PFSK-1 (cell line): ENCODE measurements around the gene HAX1.

Experiments
- FOXP2 ChIP-seq: optimal IDR thresholded peaks from 2 replicates; pipeline ENCODE3; 2011; ENCODE audit warnings: borderline replicate concordance, control low read depth, inconsistent platforms; ENCODE audit not compliant: insufficient read depth; ENCODE audit errors: extremely low read length, extremely low read depth
- POLR2AphosphoS5 ChIP-seq: IDR thresholded peaks from 2 replicates; pipeline ENCODE4 v1.6.1; 2012; ENCODE audit warnings: low read depth, mild to moderate bottlenecking, control low read depth, low read length, moderate library complexity
- REST ChIP-seq, 2 experiments: IDR thresholded peaks; 2 replicates each; pipeline versions ENCODE4 v1.6.1 to v1.8.0; 2011 to 2012; ENCODE audit warnings: low read depth in 2 of 2, low read length in 2 of 2, control low read depth in 1 of 2, inconsistent platforms in 1 of 2, mild to moderate bottlenecking in 1 of 2, moderate library complexity in 1 of 2; ENCODE audit not compliant: insufficient read depth in 1 of 2
- SIN3A ChIP-seq: IDR thresholded peaks from 2 replicates; pipeline ENCODE4 v1.6.1; 2012; ENCODE audit warnings: mild to moderate bottlenecking, low read length, moderate library complexity, borderline replicate concordance; ENCODE audit not compliant: insufficient read depth
- TAF1 ChIP-seq: IDR thresholded peaks from 2 replicates; pipeline ENCODE4 v1.6.1; 2012; ENCODE audit warnings: low read length, control low read depth, borderline replicate concordance; ENCODE audit not compliant: insufficient read depth

The HAX1 gene

DNA sequence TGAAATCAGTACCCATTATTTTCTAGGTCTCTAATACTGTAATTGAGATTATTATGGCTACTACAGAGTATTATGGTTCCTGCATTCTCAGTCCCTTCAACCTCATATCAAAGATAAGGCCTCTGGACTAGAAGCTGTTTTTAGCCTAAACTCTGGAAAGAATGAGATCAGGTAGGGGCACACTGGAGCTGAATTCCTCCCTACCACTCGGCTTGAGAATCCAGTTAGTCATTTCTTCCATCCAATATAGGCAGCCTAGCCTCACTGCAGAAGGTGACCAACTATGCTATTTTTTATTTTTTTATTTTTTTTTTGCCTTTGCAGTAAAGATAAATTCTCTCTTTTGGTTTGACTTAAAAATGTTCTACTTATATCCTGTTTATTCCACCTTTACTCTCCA lies 8.0 kb upstream of the HAX1 start:
- TF ChIP-seq REST (IDR thresholded peaks at IDR 0.05; ENCODE audit: insufficient read depth in 1 of 2, low read depth in 2 of 2, low read length in 2 of 2) = no peak
- TF ChIP-seq SIN3A = no peak
- TF ChIP-seq TAF1 = no peak
- no peak for TF ChIP-seq FOXP2
- TF ChIP-seq POLR2AphosphoS5 = no peak

DNA sequence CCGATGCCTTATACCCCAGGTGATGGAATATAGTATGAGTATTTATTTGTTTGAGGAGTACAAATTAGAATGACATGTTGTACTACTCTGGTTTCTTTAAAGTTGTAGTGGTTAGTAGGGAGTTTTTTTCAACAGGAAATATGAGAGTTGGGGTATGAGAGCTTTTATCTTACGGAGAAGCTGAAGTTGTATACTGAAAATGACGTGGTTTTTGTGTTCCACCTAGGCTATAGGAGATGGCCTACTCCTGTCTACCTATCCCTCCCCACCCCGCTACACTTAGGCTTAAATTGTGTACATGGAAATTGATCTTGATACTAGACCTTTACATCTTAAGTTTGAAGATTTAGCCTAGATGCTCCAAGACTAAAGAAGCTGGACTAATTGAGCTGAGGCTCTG lies 6.8 kb upstream of the HAX1 start:
- TF ChIP-seq POLR2AphosphoS5 = no peak
- TF ChIP-seq REST (IDR thresholded peaks at IDR 0.05; ENCODE audit: insufficient read depth in 1 of 2, low read depth in 2 of 2, low read length in 2 of 2) = no peak
- TF ChIP-seq TAF1 = no peak
- no peak for TF ChIP-seq SIN3A
- TF ChIP-seq FOXP2 = no peak

DNA sequence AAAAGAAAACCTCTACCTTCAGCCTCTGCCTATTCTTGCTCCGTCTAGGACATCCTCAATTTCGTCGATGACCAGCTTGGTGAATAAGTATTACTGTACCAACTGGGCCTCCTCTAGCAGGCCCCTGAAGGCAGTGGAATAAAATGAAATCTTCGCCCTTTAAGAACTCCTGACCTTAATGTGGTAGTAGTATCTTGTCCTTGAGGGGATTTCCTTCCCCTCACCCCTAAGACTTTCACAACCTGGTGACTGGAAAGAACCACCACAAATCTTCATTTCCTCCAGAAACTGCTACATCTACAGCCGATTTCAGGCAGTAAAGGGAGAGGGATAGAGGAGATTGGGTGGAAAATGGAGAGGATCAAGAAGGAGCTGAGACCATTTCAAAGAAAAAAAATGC lies 1.6 kb upstream of the HAX1 start:
- no peak for TF ChIP-seq SIN3A
- TF ChIP-seq POLR2AphosphoS5 = no peak
- TF ChIP-seq TAF1 = no peak
- TF ChIP-seq REST (IDR thresholded peaks at IDR 0.05; ENCODE audit: insufficient read depth in 1 of 2, low read depth in 2 of 2, low read length in 2 of 2) = no peak
- no peak for TF ChIP-seq FOXP2

DNA sequence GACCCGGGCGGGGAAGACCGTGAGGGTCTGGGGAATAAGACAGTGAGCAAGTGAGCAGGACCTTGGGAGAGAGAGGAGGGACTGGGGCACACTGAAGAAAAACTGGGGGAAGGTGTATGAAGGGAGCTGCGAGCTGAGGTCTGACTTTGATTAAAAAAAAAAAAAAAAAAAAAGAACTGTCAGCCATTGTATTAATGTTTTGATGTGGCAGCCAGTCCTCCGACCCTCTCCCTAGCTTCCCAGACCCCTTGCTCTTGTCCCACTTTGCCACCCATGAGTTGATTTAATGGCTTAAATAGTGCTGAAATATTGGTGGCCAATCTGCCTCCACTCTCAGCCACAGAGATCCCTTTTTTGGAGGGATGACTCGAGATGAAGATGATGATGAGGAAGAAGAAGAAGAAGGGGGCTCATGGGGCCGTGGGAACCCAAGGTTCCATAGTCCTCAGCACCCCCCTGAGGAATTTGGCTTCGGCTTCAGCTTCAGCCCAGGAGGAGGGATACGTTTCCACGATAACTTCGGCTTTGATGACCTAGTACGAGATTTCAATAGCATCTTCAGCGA lies 652 bp downstream of the HAX1 start:
- TF ChIP-seq FOXP2 (no peak), POLR2AphosphoS5 (no peak), TAF1 (no peak), REST (IDR thresholded peaks at IDR 0.05; ENCODE audit: insufficient read depth in 1 of 2, low read depth in 2 of 2, low read length in 2 of 2) (no peak), SIN3A (no peak)

DNA sequence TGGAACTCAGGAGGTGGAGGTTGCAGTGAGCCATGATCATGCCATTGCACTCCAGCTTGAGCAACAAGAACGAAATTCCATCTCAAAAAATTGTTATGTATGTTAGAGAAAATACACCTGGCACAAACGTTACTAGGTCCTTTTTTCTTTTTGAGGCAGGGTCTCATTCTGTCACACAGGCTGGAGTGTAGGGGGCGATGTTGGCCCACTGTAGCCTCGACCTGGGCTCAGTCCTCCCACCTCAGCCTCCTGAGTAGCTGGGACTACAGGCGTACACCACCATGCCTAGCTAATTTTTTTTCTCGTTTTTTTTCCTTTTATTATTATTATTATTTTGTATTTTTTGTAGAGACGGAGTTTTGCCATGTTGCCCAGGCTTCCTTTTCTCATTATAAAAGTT lies 4.4 kb downstream of the HAX1 start:
- TF ChIP-seq REST (IDR thresholded peaks at IDR 0.05; ENCODE audit: insufficient read depth in 1 of 2, low read depth in 2 of 2, low read length in 2 of 2) (no peak), POLR2AphosphoS5 (0 out of 2 replicates have a peak, but pooled peaks have one; percentile 19)
